Ovary (tissue), 9 donors: Measurements from ENCODE around the gene EPN3. TPM values are rescaled to one million over a fixed set of nuclear protein-coding genes. Genes with fewer than 3 reads are reported as not detected.

Experiments used
- DNase-seq, 5 donors: peaks; one replicate each; pipeline ENCODE4 v3.0.0-alpha.2; 2019 to 2020
- H3K27ac ChIP-seq, 2 donors: fragments of 200-600 bp; one replicate each; pipeline versions ENCODE4 v1.5.1 to v1.8.0; 2019 to 2022
- H3K27me3 ChIP-seq: fragments of 200-600 bp; one replicate; pipeline ENCODE4 v1.8.0; 2022
- H3K36me3 ChIP-seq: fragments of 200-600 bp; sonication (generic); one replicate; pipeline ENCODE4 v1.5.1; 2019
- H3K4me1 ChIP-seq: one replicate; pipeline ENCODE4 v1.8.1; 2013; ENCODE audit warnings: mild to moderate bottlenecking, moderate library complexity; ENCODE audit not compliant: insufficient read depth
- H3K4me3 ChIP-seq: fragments of 200-600 bp; sonication (generic); one replicate; pipeline ENCODE4 v1.5.1; 2017
- H3K9me3 ChIP-seq, 2 donors: fragments of 200-600 bp in 1 of 2; sonication (generic) in 1 of 2; one replicate each; pipeline versions ENCODE4 v1.5.1 to v1.8.1; 2013 to 2019; ENCODE audit warnings: mild to moderate bottlenecking in 1 of 2, moderate library complexity in 1 of 2
- CTCF ChIP-seq, 3 donors: fragments of 450-650 bp in 2 of 3; fragments of 200-600 bp in 1 of 3; IDR thresholded peaks; one replicate each; pipeline versions ENCODE4 v1.5.1 to v1.8.0; 2016 to 2022; ENCODE audit warnings: antibody characterized with exemption in 3 of 3, mild to moderate bottlenecking in 1 of 3
- EP300 ChIP-seq: sonication (generic); formaldehyde crosslinking; IDR thresholded peaks from one replicate; pipeline ENCODE4 v1.6.1; 2017; ENCODE audit warnings: antibody characterized with exemption
- POLR2A ChIP-seq: fragments of 450-650 bp; IDR thresholded peaks from one replicate; pipeline ENCODE4 v1.6.1; 2017; ENCODE audit warnings: antibody characterized with exemption, mild to moderate bottlenecking, moderate library complexity
- WGBS, 3 donors: extraction: QIAGEN DNeasy Blood & Tissue Kit in 1 of 3; methylation state at CpG; one replicate each; pipeline versions ENCODE4 v1.1.5 to v1.1.7; 2013 to 2017; 5-methylcytosine and 5-hydroxymethylcytosine counted together
- intact Hi-C, 4 donors: fragments of 100-400 bp; cut with DNase I; formaldehyde crosslinking; loops; one replicate each; pipeline versions ENCODE4 v1.11.0 to v1.15.1; 2022 to 2023
- polyA plus RNA-seq, 2 donors: library from polyadenylated mRNA; stranded (reverse); fragments of 200-250 nt in 1 of 2; fragments of 350-450 nt in 1 of 2; fragmentation: Illumina TruSeq in 1 of 2; extraction: RNeasy Lipid Tissue Mini Kit (QIAGEN cat#74804) in 1 of 2; gene quantifications; one replicate each; pipeline ENCODE4 v1.2.3, GENCODE V29; 2013 to 2014
- total RNA-seq, 7 donors: library from RNA; depleted of rRNA in 2 of 7; stranded (reverse); fragments of >200 nt in 2 of 7; fragmentation: NEBNext Ultra II Directional in 3 of 7; extraction: Animal tissue kit (Norgen Biotek cat#: 25700) in 3 of 7; gene quantifications; one replicate each; pipeline versions ENCODE4 v1.1.0 to v1.2.4, GENCODE V29; 2016 to 2023
- donor health status: DM: no; HTN: no; CAD: no; lungs with moderate emphysema.
- donor health status: DM: no; HTN: no; CAD: no.
- donor health status: Bipolar disorder and iron deficiency.
- donor health status: DM: yes; HTN: yes; CAD: no.
- donor health status: DM: no; HTN: no; CAD: no.
- donor health status: DM: yes; HTN: yes; CAD: no.

Gene EPN3
- total and polyA plus RNA-seq, 9 donors = 6.2 to 33.4 (median 21.0) TPM

GRCh38 chr17:50521514-50521913 lies 11.0 kb upstream of the EPN3 start:
- Histone ChIP-seq H3K4me3 (no peak overlapping the region), H3K9me3 (no peaks in the 10 kb centered on the region), H3K27ac (no peak overlapping the region), H3K36me3 (no peaks in the 10 kb centered on the region), H3K27me3 (no peaks in the 10 kb centered on the region), H3K4me1 (peaks cover 14% of the 10 kb centered on the region)
- intact Hi-C loops = no loop called here
- WGBS, 3 donors = 79 to 85% (median 82%) methylated on average over 2 of the region's 2 CpGs
- no peak for DNase-seq
- no peak for TF ChIP-seq EP300
- TF ChIP-seq CTCF (IDR thresholded peaks at IDR 0.05) = no peak
- TF ChIP-seq POLR2A = no peak

GRCh38 chr17:50522766-50523165 lies 9.8 kb upstream of the EPN3 start:
- no peaks in the 10 kb centered on the region for H3K36me3 ChIP-seq
- DNase-seq = no peak
- no peak overlapping the region for H3K4me3 ChIP-seq
- H3K4me1 ChIP-seq = peaks cover 14% of the 10 kb centered on the region
- WGBS, 3 donors = 95 to 98% (median 95%) methylated on average over 10 of the region's 10 CpGs
- H3K27me3 ChIP-seq = no peaks in the 10 kb centered on the region
- intact Hi-C loops = no loop called here
- TF ChIP-seq EP300 = no peak
- no peak for TF ChIP-seq POLR2A
- TF ChIP-seq CTCF (IDR thresholded peaks at IDR 0.05) = no peak
- no peaks in the 10 kb centered on the region for H3K9me3 ChIP-seq
- H3K27ac ChIP-seq = no peak overlapping the region

- peaks cover 12% of the 10 kb centered on the region for H3K4me1 ChIP-seq
- no peak overlapping the region for H3K27ac ChIP-seq
- 85 to 88% (median 87%) methylated on average over 2 of the region's 2 CpGs for whole genome bisulfite sequencing, 3 donors
- intact Hi-C loops = no loop called here
- H3K4me3 ChIP-seq = no peak overlapping the region
- H3K27me3 ChIP-seq = no peaks in the 10 kb centered on the region
- TF ChIP-seq EP300 = no peak
- TF ChIP-seq POLR2A = no peak
- TF ChIP-seq CTCF (IDR thresholded peaks at IDR 0.05) = no peak
- no peaks in the 10 kb centered on the region for H3K9me3 ChIP-seq
- DNase-seq = no peak
- H3K36me3 ChIP-seq = no peaks in the 10 kb centered on the region
These were observed 9.3 kb upstream of the EPN3 start for GRCh38 chr17:50523208-50523607.

GRCh38 chr17:50524838-50525237 lies 7.7 kb upstream of the EPN3 start:
- Histone ChIP-seq H3K4me1 (peaks cover 1% of the 10 kb centered on the region), H3K36me3 (no peaks in the 10 kb centered on the region), H3K9me3 (no peaks in the 10 kb centered on the region), H3K4me3 (no peak overlapping the region), H3K27me3 (no peaks in the 10 kb centered on the region), H3K27ac (no peak overlapping the region)
- DNase-seq = no peak
- intact Hi-C loops = no loop called here
- 91 to 94% (median 91%) methylated on average over 18 of the region's 18 CpGs for WGBS, 3 donors
- TF ChIP-seq POLR2A = no peak
- no peak for TF ChIP-seq EP300
- TF ChIP-seq CTCF (IDR thresholded peaks at IDR 0.05) = no peak
